OCI-LY7 (cell line): Measurements from ENCODE around the gene SMAD6. TPM values are rescaled to one million over a fixed set of nuclear protein-coding genes. Genes with fewer than 3 reads are reported as not detected.

Experiments
- BruUV-seq: library from RNA; stranded (reverse); fragments of 400-500 nt; replicated peaks from 2 replicates; lab custom pipeline; 2021; lab: Mats Ljungman, UMichigan
- CTCF ChIA-PET: fragments of 300-600 bp; sonication (Branson Sonifier 250); formaldehyde crosslinking; loops from one replicate; lab custom pipeline; 2022; ENCODE audit warnings: antibody characterized with exemption; ENCODE audit not compliant: unreplicated experiment; lab: Charles Lee
- POLR2A ChIA-PET: fragments of 300-600 bp; sonication (Branson Sonifier 250); formaldehyde crosslinking; loops from one replicate; lab custom pipeline; 2022; ENCODE audit warnings: antibody characterized with exemption; lab: Charles Lee
- DNase-seq: peaks from one replicate; pipeline ENCODE4 v3.0.0-alpha.2; 2015; ENCODE audit warnings: low spot score
- H2AFZ ChIP-seq: fragments of 200-600 bp; sonication (generic), shearing (Covaris generic); 2 replicates; pipeline ENCODE4 v1.6.1; 2014; ENCODE audit warnings: mild to moderate bottlenecking, antibody characterized with exemption, low read length, moderate library complexity
- H3K27ac ChIP-seq: fragments of 200-600 bp; sonication (generic); 2 replicates; pipeline ENCODE4 v1.5.1; 2014; ENCODE audit warnings: mixed run types, low read depth, mild to moderate bottlenecking, moderate library complexity, low read length, inconsistent platforms; ENCODE audit not compliant: poor library complexity, severe bottlenecking
- H3K36me3 ChIP-seq: fragments of 200-600 bp; sonication (generic); 2 replicates; pipeline ENCODE4 v1.6.1; 2014; ENCODE audit warnings: mild to moderate bottlenecking, antibody characterized with exemption, low read length, moderate library complexity, mixed read lengths; ENCODE audit not compliant: insufficient read depth
- H3K4me1 ChIP-seq: fragments of 200-600 bp; sonication (generic); 2 replicates; pipeline ENCODE4 v1.5.1; 2014; ENCODE audit warnings: mild to moderate bottlenecking, low read length; ENCODE audit not compliant: insufficient read depth, poor library complexity, severe bottlenecking
- H3K4me2 ChIP-seq: fragments of 200-600 bp; sonication (generic); 2 replicates; pipeline ENCODE4 v1.6.1; 2014; ENCODE audit warnings: mild to moderate bottlenecking, low read length
- H3K4me3 ChIP-seq: fragments of 200-600 bp; sonication (generic); 2 replicates; pipeline ENCODE4 v1.5.1; 2014; ENCODE audit warnings: mild to moderate bottlenecking, low read depth, low read length; ENCODE audit not compliant: poor library complexity, severe bottlenecking
- H3K79me2 ChIP-seq: fragments of 200-600 bp; sonication (generic); 2 replicates; pipeline ENCODE4 v1.6.1; 2016; ENCODE audit warnings: low read depth, mild to moderate bottlenecking, low read length, moderate library complexity, mixed read lengths; ENCODE audit not compliant: insufficient read depth
- H3K9me2 ChIP-seq: fragments of 200-600 bp; sonication (generic); 2 replicates; pipeline ENCODE4 v1.6.1; 2016; ENCODE audit warnings: mild to moderate bottlenecking, low read length, mixed read lengths; ENCODE audit not compliant: insufficient read depth
- H3K9me3 ChIP-seq: fragments of 200-600 bp; sonication (generic); 2 replicates; pipeline ENCODE4 v1.6.1; 2014; ENCODE audit warnings: mild to moderate bottlenecking, mixed run types, low read length, mixed read lengths
- H4K20me1 ChIP-seq: fragments of 200-600 bp; sonication (generic); 2 replicates; pipeline ENCODE4 v1.6.1; 2014; ENCODE audit warnings: mild to moderate bottlenecking, antibody characterized with exemption, low read length, moderate library complexity, mixed read lengths; ENCODE audit not compliant: insufficient read depth
- EZH2phosphoT487 ChIP-seq: fragments of 200-600 bp; sonication (generic); IDR thresholded peaks from 2 replicates; pipeline ENCODE4 v1.6.1; 2018; ENCODE audit warnings: low read depth, borderline replicate concordance, mild to moderate bottlenecking, mixed run types, antibody characterized with exemption, low read length, moderate library complexity, mixed read lengths
- intact Hi-C: fragments of 100-400 bp; cut with micrococcal nuclease; formaldehyde crosslinking; loops from one replicate; pipeline ENCODE4 v1.10.0; 2022; ENCODE audit not compliant: unreplicated experiment
- total RNA-seq, 2 experiments: library from RNA; depleted of rRNA in 1 of 2; stranded (reverse); fragments of >200 nt in 1 of 2; shearing (Covaris generic) in 1 of 2; gene quantifications; 2 replicates each; pipeline ENCODE4 v1.2.3, GENCODE V29; 2014 to 2022
- TF ChIP-seq, protein P1 (sequence below): fragments of 200-600 bp; sonication (generic); conservative IDR thresholded peaks from 2 replicates; pipeline ENCODE4 v1.5.1; 2014; ENCODE audit warnings: mild to moderate bottlenecking, antibody characterized with exemption, low read length, moderate library complexity, mixed read lengths

The SMAD6 gene
- total RNA-seq, 2 experiments from 2014 or later = 14.6 to 16.1 TPM

DNA sequence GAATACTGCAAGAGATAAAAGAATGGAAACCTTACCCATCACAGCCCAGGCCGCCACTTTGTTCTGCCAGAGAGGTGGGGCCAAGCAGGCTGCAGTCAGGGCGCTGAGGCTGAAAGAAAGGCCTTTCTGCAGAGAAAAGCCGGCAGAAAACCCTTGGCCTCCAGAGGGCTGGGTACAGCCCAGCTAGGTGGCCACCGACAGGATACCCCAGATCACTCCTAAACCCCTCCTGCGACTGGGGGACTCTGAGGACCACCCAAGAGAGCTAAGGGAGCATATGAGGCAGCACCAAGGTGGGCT lies 69.3 kb downstream of the SMAD6 start:
- H3K4me2 ChIP-seq = no peak overlapping the region
- no peaks in the 10 kb centered on the region for H4K20me1 ChIP-seq
- H3K4me1 ChIP-seq = no peaks in the 10 kb centered on the region
- no TSS peak for BruUV-seq
- H3K4me3 ChIP-seq = no peak overlapping the region
- no peak overlapping the region for H3K27ac ChIP-seq
- intact Hi-C loops = no loop called here
- no peaks in the 10 kb centered on the region for H3K9me3 ChIP-seq
- TF ChIP-seq, protein P1, sequence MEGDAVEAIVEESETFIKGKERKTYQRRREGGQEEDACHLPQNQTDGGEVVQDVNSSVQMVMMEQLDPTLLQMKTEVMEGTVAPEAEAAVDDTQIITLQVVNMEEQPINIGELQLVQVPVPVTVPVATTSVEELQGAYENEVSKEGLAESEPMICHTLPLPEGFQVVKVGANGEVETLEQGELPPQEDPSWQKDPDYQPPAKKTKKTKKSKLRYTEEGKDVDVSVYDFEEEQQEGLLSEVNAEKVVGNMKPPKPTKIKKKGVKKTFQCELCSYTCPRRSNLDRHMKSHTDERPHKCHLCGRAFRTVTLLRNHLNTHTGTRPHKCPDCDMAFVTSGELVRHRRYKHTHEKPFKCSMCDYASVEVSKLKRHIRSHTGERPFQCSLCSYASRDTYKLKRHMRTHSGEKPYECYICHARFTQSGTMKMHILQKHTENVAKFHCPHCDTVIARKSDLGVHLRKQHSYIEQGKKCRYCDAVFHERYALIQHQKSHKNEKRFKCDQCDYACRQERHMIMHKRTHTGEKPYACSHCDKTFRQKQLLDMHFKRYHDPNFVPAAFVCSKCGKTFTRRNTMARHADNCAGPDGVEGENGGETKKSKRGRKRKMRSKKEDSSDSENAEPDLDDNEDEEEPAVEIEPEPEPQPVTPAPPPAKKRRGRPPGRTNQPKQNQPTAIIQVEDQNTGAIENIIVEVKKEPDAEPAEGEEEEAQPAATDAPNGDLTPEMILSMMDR = no peak
- TF ChIP-seq EZH2phosphoT487 = no peak
- CTCF ChIA-PET = interaction anchor here (0.6 kb wide), 1 partner anchor 140 kb away, joined by 3 read pairs; no protein-coding TSS in a partner anchor
- no peaks in the 10 kb centered on the region for H3K79me2 ChIP-seq
- no peak for DNase-seq
- H3K36me3 ChIP-seq = no peaks in the 10 kb centered on the region; the same call in 1 of the 2 replicates
- H3K9me2 ChIP-seq = no peaks in the 10 kb centered on the region
- H2AFZ ChIP-seq = no peak overlapping the region
- POLR2A ChIA-PET = no interaction called here

DNA sequence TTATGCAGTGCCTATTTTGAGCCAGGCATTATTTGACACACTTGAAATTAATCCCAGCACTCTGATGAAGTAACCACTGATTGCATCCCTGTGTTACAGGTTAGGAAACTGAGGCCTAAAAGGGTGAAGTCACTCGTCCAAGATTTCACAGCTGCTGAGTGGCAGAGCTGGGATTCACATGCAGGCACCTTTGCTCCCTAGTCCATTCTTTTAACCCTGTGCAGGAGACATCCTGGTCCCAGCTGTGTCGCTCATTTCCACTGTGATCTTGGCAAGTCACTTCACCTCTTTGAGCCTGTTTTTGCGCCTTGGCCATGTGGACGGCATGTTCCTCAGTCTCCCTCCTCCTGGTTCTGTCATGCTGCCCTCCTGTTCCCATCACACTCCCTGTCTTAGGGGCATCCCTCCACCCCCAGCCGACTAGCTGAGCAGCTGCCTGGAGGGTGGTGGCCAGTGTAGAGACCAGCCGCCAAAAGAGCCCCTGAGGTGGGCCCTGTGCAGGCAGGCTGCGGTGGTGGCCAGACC lies 70.6 kb downstream of the SMAD6 start:
- Histone ChIP-seq H3K4me2 (no peak overlapping the region), H3K36me3 (no peaks in the 10 kb centered on the region; the same call in 1 of the 2 replicates), H3K27ac (no peak overlapping the region), H4K20me1 (no peaks in the 10 kb centered on the region), H3K4me3 (no peak overlapping the region), H2AFZ (no peak overlapping the region), H3K9me2 (no peaks in the 10 kb centered on the region), H3K79me2 (no peaks in the 10 kb centered on the region), H3K4me1 (no peaks in the 10 kb centered on the region), H3K9me3 (no peaks in the 10 kb centered on the region)
- BruUV-seq = no TSS peak
- CTCF ChIA-PET = interaction anchor here (1.2 kb wide), 1 partner anchor 169 kb away, joined by 3 read pairs; no protein-coding TSS in a partner anchor
- POLR2A ChIA-PET = no interaction called here
- TF ChIP-seq EZH2phosphoT487 = no peak
- TF ChIP-seq, protein P1 = no peak
- no peak for DNase-seq
- intact Hi-C loops = no loop called here

DNA sequence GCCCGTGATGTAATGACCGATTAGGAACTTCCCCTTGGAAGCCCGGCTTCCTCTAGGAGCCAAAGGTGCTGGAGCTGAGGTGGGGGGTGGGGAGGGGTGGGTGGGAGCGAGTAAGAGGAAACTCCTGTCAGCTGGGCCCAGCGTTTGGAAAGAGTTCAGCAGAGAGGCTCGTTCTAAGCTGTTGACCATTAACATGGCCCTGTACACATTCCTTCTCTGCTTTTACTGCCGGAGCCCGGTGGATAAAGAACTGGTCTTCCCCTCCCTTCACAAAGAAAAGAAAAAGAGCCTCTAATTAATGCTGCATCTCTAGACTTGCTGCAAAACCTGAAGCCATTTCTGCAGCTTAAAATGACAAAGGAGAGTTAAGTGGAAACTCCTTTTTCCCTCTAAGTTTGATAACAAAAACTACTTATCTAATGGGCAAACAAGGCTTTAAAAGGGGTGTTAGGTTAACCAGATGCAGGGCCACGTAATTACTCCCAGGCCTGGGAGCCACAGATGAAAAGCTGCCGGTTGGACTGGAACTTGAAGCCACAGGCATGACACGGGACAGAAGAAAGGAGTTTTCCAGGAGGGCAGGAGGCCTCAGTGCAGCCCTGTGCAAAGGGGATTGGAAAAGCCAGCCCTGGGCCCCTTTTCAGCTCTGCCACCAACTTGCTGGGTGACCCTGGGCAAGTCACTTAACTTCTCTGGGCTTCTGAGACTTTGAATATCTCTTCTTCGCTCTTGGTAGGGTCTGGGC lies 71.3 kb downstream of the SMAD6 start:
- intact Hi-C loops = no loop called here
- no peaks in the 10 kb centered on the region for H3K9me3 ChIP-seq
- TF ChIP-seq, protein P1 = no peak
- no peak for TF ChIP-seq EZH2phosphoT487
- H3K9me2 ChIP-seq = no peaks in the 10 kb centered on the region
- H3K27ac ChIP-seq = no peak overlapping the region
- no peaks in the 10 kb centered on the region for H3K4me1 ChIP-seq
- ChIA-PET POLR2A (no interaction called here), CTCF (interaction anchor here (1.2 kb wide), 1 partner anchor 169 kb away, joined by 3 read pairs; no protein-coding TSS in a partner anchor)
- no peaks in the 10 kb centered on the region for H3K36me3 ChIP-seq
- no peak overlapping the region for H3K4me3 ChIP-seq
- no peaks in the 10 kb centered on the region for H3K79me2 ChIP-seq
- H2AFZ ChIP-seq = no peak overlapping the region
- H4K20me1 ChIP-seq = no peaks in the 10 kb centered on the region
- DNase-seq = no peak
- H3K4me2 ChIP-seq = no peak overlapping the region
- BruUV-seq = no TSS peak
